ENCODE measurements around the gene MROH2A.

- no peak for TF ChIP-seq YY1 (IDR thresholded peaks at IDR 0.05)
- no peak for TF ChIP-seq JUND (IDR thresholded peaks at IDR 0.05)
- TF ChIP-seq CTCF (IDR thresholded peaks at IDR 0.05; ENCODE audit: low read depth, low read length, missing input control): no peak
- TF ChIP-seq TAF1 (conservative IDR thresholded peaks at IDR 0.05): no peak
- TF ChIP-seq MAX (IDR thresholded peaks at IDR 0.05): no peak
- no peak for TF ChIP-seq RXRA (IDR thresholded peaks at IDR 0.05)
- TF ChIP-seq GABPA (IDR thresholded peaks at IDR 0.05 in 1 of 2, conservative IDR thresholded peaks at IDR 0.05 in 1 of 2): no peak
- TF ChIP-seq RAD21 (IDR thresholded peaks at IDR 0.05): no peak
- no peak for TF ChIP-seq ATF3 (IDR thresholded peaks at IDR 0.05)
- no peak for TF ChIP-seq REST (IDR thresholded peaks at IDR 0.05)
- TF ChIP-seq EGR1 (IDR thresholded peaks at IDR 0.05; ENCODE audit: low read depth in 2 of 2): no peak
- TF ChIP-seq NR2F2 (IDR thresholded peaks at IDR 0.05): no peak
Observed at GRCh38 chr2:233780771-233781170, 2.6 kb downstream of the MROH2A start.
